ENCODE measurements around the gene CNTN5.
"Not testable (repeated sequence)": the region's sequence is repeated elsewhere in the genome, so short reads cannot be mapped to it uniquely, and the experiment has no call there.

Gene CNTN5

GRCh38 chr11:99803501-99803900, 782.8 kb downstream of the CNTN5 start:
- DNase-seq = no peak

- DNase-seq = no peak
Measured at GRCh38 chr11:99812516-99812915, 791.8 kb downstream of the CNTN5 start.

- no peak for DNase-seq
Measured at GRCh38 chr11:99814021-99814420, 793.3 kb downstream of the CNTN5 start.

DNA sequence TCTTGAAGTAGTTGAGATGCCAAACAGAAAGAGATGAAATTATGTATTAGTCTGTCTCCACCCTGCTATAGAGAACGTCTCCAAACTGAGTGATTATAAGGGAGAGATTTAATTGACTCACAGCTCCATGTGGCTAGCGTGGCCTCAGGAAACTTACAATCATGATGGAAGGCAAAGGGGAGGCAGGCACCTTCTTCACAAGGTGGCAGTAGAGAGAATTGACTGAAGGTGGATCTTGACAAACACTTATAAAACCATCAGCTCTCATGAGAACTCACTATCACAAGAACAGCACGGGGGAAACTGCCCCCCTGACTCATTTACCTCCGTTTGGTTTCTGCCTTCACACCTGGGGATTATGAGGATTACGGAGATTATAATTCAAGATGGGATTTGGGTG, 794.0 kb downstream of the CNTN5 start:
- no peak for DNase-seq

GRCh38 chr11:99818991-99819390, 798.2 kb downstream of the CNTN5 start:
- no peak for DNase-seq

GRCh38 chr11:99822846-99823565, 802.3 kb downstream of the CNTN5 start:
- no peak for DNase-seq

- not testable (repeated sequence) for DNase-seq
Measured at GRCh38 chr11:99836739-99837138, 816.0 kb downstream of the CNTN5 start.

DNA sequence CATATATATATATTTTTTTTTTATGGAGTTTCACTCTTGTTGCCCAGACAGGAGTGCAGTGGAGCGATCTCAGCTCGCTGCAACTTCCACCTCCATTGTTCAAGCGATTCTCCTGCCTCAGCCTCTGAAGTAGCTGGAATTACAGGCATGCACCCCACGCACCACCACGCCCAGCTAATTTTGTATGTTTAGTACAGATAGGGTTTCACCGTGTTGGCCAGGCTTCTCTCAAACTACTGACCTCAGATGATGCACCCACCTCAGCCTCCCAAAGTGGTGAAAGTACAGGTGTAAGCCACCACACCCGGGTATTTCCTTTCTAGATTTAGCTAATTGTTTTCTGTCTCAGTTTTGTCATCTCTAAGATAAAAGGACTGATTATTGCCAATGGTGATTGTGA, 821.1 kb downstream of the CNTN5 start:
- DNase-seq = no peak

- no peak for DNase-seq
Measured at GRCh38 chr11:99865951-99866350, 845.2 kb downstream of the CNTN5 start.

DNA sequence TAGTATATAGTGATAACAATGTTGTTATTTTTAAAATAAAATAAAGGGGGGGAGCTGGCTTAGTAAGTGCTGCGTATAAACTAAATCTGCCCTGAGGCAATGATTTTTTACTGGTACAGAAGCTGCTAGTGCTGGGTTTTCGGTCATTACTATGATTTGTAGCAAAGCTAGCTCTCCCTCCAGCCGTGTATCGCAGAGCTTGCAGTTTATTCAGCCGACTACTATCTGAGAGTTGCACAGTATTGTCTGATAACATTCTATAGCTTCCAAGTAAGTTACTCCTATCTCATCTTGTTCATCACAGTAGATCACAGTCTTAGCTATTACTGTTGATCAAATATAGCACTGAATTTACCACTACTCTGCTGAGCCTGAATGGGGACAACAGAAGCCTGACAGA, 860.9 kb downstream of the CNTN5 start:
- DNase-seq = no peak

- DNase-seq = no peak
Measured at GRCh38 chr11:99884750-99885149, 864.0 kb downstream of the CNTN5 start.

- no peak for DNase-seq
Measured at GRCh38 chr11:99887481-99887880, 866.7 kb downstream of the CNTN5 start.

- DNase-seq = no peak
Measured at GRCh38 chr11:99893811-99894210, 873.1 kb downstream of the CNTN5 start.

- DNase-seq = no peak
Measured at GRCh38 chr11:99901175-99901574, 880.4 kb downstream of the CNTN5 start.

- no peak for DNase-seq
Measured at GRCh38 chr11:99911116-99911515, 890.4 kb downstream of the CNTN5 start.

DNA sequence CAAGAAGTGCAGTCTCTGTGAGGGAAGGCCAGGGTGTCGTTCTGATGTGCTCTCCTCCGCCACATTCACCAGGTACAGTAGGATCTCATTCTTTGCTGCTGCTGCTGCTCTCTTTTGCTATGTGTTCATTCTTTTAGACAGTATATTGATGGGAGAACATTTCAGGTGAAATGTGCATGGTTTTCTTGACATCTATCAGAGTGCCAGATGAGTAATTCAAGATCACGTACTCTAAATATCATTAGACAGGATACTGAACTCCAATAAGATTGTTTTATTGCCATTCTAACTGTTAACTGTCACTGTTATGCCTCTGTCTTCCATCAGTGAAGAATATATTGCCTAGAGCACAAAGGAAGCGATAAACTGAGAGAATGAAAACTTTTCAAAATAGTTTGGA, 895.3 kb downstream of the CNTN5 start:
- no peak for DNase-seq

- DNase-seq = no peak
Measured at GRCh38 chr11:99918761-99919160, 898.0 kb downstream of the CNTN5 start.

GRCh38 chr11:99920956-99921355, 900.2 kb downstream of the CNTN5 start:
- DNase-seq = no peak

- DNase-seq = no peak
Measured at GRCh38 chr11:99925968-99926367, 905.2 kb downstream of the CNTN5 start.

GRCh38 chr11:99932684-99933083, 911.9 kb downstream of the CNTN5 start:
- no peak for DNase-seq

DNA sequence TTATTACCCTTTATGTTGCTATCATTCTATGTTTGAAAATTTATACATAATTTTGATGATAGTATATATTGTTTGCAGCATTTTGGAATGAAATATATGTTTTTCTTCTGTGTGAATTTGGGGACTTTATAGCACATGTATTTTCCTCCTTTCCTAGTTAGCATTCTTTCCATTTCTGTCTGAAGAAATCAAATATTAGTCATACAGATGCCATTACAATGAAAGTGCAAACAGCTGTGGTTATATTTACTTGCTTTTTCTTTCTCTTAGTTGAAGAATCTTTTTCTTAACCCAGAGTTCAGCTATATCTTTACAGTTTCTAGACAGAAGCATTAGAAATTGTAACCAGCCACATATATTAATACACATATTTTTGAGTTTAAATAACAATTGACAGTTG, 913.3 kb downstream of the CNTN5 start:
- DNase-seq = no peak

GRCh38 chr11:99937330-99937729, 916.6 kb downstream of the CNTN5 start:
- DNase-seq = no peak

DNA sequence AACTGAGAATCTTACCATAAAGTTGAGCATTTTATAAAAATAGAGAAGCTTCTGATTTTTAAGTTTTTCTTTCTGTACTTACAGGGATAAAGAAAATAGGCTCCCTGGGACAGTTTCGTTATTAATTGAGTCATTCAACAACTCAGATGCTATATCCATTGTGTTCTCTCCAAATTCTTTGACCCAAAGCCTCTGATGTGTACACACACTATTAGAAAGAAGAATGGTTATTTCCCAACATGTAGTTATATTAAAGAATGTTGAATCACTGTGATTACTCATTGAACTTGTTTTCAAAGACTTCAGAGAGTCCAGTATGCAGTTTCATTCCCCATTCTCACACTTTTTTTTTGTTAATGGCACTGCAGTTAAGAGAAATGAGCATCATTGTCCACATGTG, 932.1 kb downstream of the CNTN5 start:
- DNase-seq = no peak

GRCh38 chr11:99960536-99960935, 939.8 kb downstream of the CNTN5 start:
- no peak for DNase-seq

DNA sequence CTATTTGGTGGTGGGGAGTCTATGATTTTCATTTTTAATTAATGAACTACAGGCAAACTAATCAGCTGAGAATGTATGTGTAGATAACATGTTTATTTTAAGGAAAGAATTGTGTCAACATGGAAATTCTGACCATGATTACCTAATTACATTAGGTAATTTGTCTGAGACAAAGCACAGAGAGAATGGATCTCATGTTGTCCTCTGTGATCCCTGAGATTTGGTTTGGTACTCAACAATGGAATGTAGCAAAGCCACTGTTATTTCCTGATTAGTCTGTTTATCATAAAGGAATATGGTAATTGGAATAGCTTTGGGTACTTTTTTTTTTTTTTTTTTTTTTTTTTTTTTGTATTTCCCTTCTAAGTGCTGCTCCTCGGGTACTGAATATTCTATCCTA, 947.6 kb downstream of the CNTN5 start:
- no peak for DNase-seq
